Left ventricle myocardium inferior (tissue), 1 donor: Measurements from ENCODE around the gene SLC35A5. TPM values are rescaled to one million over a fixed set of nuclear protein-coding genes. Genes with fewer than 3 reads are reported as not detected.

Experiments
- DNase-seq: peaks from one replicate; pipeline ENCODE4 v3.0.0-alpha.2; 2020
- H3K27ac ChIP-seq: fragments of 200-600 bp; replicated peaks from 2 replicates; pipeline ENCODE4 v1.8.0; 2021
- H3K27me3 ChIP-seq: fragments of 200-600 bp; 2 replicates; pipeline ENCODE4 v1.8.0; 2021; ENCODE audit warnings: low read depth
- H3K36me3 ChIP-seq: fragments of 200-600 bp; 2 replicates; pipeline ENCODE4 v1.8.0; 2021
- H3K4me1 ChIP-seq: fragments of 200-600 bp; 2 replicates; pipeline ENCODE4 v1.8.0; 2021
- H3K4me3 ChIP-seq: fragments of 200-600 bp; 2 replicates; pipeline ENCODE4 v1.8.0; 2021; ENCODE audit warnings: mild to moderate bottlenecking, moderate library complexity
- H3K9me3 ChIP-seq: fragments of 200-600 bp; replicated peaks from 2 replicates; pipeline ENCODE4 v1.8.0; 2021
- intact Hi-C: fragments of 100-400 bp; cut with micrococcal nuclease; formaldehyde crosslinking; loops from one replicate; pipeline ENCODE4 v1.11.0; 2022
- total RNA-seq: library from RNA; stranded (reverse); fragmentation: NEBNext Ultra II Directional; extraction: Animal tissue kit (Norgen Biotek cat#: 25700); gene quantifications from one replicate; pipeline ENCODE4 v1.2.1, GENCODE V29; 2021
- TF ChIP-seq, protein P1 (sequence below): fragments of 200-600 bp; IDR thresholded peaks from 2 replicates; pipeline ENCODE4 v1.8.0; 2021; ENCODE audit warnings: antibody characterized with exemption, mild to moderate bottlenecking, borderline replicate concordance
- donor health status: DM: no; HTN: yes; CAD: no; lungs with severe emphysema.

SLC35A5 gene
- total RNA-seq, 1 donor from 2014 or later = 16.5 TPM

DNA sequence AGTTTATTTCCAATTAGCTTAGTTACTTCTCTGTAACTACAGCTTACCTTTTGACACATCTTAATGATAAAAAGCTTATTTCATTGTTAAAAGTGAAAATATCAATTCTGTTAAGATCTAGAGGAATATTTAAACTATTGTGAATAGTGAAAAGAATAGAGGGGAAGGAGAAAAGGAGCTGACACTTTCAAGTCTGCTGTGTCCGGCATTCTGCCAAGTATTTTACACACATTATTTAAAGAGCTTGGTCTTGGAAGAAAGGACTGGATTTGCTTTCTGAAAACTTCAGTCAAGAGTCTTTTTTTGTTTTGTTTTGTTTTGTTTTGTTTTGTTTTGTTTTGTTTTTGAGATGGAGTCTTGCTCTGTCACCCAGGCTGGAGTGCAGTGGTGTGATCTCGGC lies 44.3 kb downstream of the SLC35A5 start:
- H3K27me3 ChIP-seq = no peaks in the 10 kb centered on the region
- H3K27ac ChIP-seq = no peak overlapping the region
- peaks cover 3% of the 10 kb centered on the region for H3K36me3 ChIP-seq
- no peaks in the 10 kb centered on the region for H3K9me3 ChIP-seq
- peaks cover 4% of the 10 kb centered on the region for H3K4me1 ChIP-seq
- intact Hi-C loops = no loop called here
- DNase-seq = no peak
- TF ChIP-seq, protein P1, sequence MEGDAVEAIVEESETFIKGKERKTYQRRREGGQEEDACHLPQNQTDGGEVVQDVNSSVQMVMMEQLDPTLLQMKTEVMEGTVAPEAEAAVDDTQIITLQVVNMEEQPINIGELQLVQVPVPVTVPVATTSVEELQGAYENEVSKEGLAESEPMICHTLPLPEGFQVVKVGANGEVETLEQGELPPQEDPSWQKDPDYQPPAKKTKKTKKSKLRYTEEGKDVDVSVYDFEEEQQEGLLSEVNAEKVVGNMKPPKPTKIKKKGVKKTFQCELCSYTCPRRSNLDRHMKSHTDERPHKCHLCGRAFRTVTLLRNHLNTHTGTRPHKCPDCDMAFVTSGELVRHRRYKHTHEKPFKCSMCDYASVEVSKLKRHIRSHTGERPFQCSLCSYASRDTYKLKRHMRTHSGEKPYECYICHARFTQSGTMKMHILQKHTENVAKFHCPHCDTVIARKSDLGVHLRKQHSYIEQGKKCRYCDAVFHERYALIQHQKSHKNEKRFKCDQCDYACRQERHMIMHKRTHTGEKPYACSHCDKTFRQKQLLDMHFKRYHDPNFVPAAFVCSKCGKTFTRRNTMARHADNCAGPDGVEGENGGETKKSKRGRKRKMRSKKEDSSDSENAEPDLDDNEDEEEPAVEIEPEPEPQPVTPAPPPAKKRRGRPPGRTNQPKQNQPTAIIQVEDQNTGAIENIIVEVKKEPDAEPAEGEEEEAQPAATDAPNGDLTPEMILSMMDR = no peak
- H3K4me3 ChIP-seq = no peak overlapping the region

DNA sequence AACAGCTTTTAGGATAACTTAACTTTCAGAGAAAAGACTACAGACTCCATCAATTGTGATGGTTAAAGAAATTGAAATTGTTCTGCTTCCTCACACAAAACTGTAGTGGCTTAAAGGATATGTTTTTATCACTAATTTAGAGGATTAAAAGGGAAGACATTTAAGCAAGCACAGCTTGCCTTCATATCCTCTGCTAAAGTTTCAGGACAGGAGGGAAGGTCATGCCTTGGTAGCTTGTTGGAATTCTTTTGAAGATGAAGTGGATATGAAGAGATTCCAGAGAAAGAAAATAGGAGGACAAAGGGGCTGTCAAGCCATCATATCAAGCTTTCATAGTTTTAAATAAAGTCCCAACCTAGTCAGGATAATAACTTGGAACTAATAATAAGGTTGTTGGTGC lies 46.0 kb downstream of the SLC35A5 start:
- H3K36me3 ChIP-seq = peaks cover 3% of the 10 kb centered on the region
- TF ChIP-seq, protein P1 = no peak
- no peaks in the 10 kb centered on the region for H3K27me3 ChIP-seq
- H3K4me1 ChIP-seq = peaks cover 14% of the 10 kb centered on the region
- intact Hi-C loops = no loop called here
- no peaks in the 10 kb centered on the region for H3K9me3 ChIP-seq
- H3K4me3 ChIP-seq = no peak overlapping the region
- DNase-seq = no peak
- H3K27ac ChIP-seq = no peak overlapping the region

GRCh38 chr3:112610121-112610520 lies 48.3 kb downstream of the SLC35A5 start:
- peaks cover 3% of the 10 kb centered on the region for H3K36me3 ChIP-seq
- intact Hi-C loops = no loop called here

GRCh38 chr3:112611752-112612515 lies 50.1 kb downstream of the SLC35A5 start:
- H3K4me1 ChIP-seq = peaks cover 11% of the 10 kb centered on the region

More at GRCh38 chr3:112610121-112610520, 48.3 kb downstream of the SLC35A5 start:
- no peaks in the 10 kb centered on the region for H3K27me3 ChIP-seq
- H3K4me3 ChIP-seq = no peak overlapping the region
- no peak overlapping the region for H3K27ac ChIP-seq
- H3K4me1 ChIP-seq = peaks cover 11% of the 10 kb centered on the region
- no peak for DNase-seq
- TF ChIP-seq, protein P1 = no peak
- no peaks in the 10 kb centered on the region for H3K9me3 ChIP-seq

DNA sequence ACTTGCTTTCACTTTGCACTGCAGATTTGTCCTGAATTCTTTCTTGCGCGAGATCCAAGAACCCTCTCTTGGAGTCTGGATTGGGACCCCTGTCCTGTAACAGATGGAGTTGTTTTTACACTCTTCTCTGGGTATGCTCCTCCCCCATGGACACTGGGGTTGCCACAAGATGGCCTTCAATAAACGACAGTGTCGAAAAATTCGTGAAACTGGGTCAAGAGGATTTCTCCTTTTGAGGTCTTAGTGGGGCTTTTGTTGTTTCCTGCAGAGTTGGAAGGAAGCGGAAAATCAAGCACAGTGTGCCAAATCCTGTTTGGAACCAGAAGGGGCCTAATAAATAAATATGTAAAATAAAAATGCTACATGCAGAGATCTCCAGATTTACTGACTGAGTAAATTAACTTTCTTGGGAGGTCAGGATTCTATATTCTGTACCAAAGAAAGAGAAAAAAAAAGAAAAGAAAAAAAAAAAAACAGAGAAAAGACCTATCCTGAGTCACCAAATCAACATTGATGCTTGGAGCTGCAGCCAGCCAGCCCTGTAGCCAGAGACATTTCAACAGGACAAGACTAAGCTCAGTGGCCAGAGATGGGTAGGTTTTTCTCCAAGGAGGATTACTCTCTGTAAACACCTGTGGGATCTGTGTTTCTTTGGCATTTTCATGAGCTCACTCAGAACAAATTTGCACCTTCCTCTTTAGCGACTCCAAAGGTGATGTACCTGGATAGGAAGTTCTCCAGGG lies 54.3 kb downstream of the SLC35A5 start:
- Histone ChIP-seq H3K4me1 (peaks cover 11% of the 10 kb centered on the region), H3K27ac (no peak overlapping the region), H3K9me3 (no peaks in the 10 kb centered on the region), H3K4me3 (no peak overlapping the region), H3K27me3 (no peaks in the 10 kb centered on the region), H3K36me3 (no peaks in the 10 kb centered on the region)
- intact Hi-C loops = no loop called here
- TF ChIP-seq, protein P1 = no peak
- DNase-seq = no peak

More at GRCh38 chr3:112611752-112612515, 50.1 kb downstream of the SLC35A5 start:
- no peaks in the 10 kb centered on the region for H3K27me3 ChIP-seq
- H3K36me3 ChIP-seq = no peaks in the 10 kb centered on the region
- intact Hi-C loops = no loop called here
- H3K4me3 ChIP-seq = no peak overlapping the region
- TF ChIP-seq, protein P1 = no peak
- no peak overlapping the region for H3K27ac ChIP-seq
- H3K9me3 ChIP-seq = no peaks in the 10 kb centered on the region
- DNase-seq = no peak
